Measurements from ENCODE around the gene ABHD12B. TPM values are rescaled to one million over a fixed set of nuclear protein-coding genes. Genes with fewer than 3 reads are reported as not detected.

The ABHD12B gene
- total and polyA plus RNA-seq, 2 experiments from 2014 or later = 9.0 to 52.8 TPM

GRCh38 chr14:50825307-50825706 lies 46.5 kb upstream of the ABHD12B start:
- Histone ChIP-seq H4K20me1 (replicated peaks; ENCODE audit: insufficient read depth) (peaks cover 54% of the 10 kb centered on the region), H3K27ac (ENCODE audit: low read depth) (no peak overlapping the region), H3K27me3 (ENCODE audit: insufficient read depth) (peaks cover 98% of the 10 kb centered on the region), H3K9me2 (ENCODE audit: insufficient read depth) (no peaks in the 10 kb centered on the region), H3K4me1 (ENCODE audit: insufficient read depth) (peaks cover 59% of the 10 kb centered on the region), H3F3A (replicated peaks; ENCODE audit: low read depth) (peaks cover 19% of the 10 kb centered on the region), H3K36me3 (ENCODE audit: insufficient read depth) (no peaks in the 10 kb centered on the region), H2AFZ (no peak overlapping the region), H3K4me2 (no peak overlapping the region), H3K79me2 (replicated peaks; ENCODE audit: insufficient read depth) (peaks cover 45% of the 10 kb centered on the region), H3K4me3 (no peak overlapping the region)
- TF ChIP-seq EZH2 (IDR thresholded peaks at IDR 0.05; ENCODE audit: low read depth, unreplicated experiment) (no peak), JUNB (IDR thresholded peaks at IDR 0.05; ENCODE audit: unreplicated experiment) (no peak), ZNF331 (CRISPR knock-in tag; IDR thresholded peaks at IDR 0.05; ENCODE audit: low read depth) (no peak), CREB1 (CRISPR knock-in tag; IDR thresholded peaks at IDR 0.05; ENCODE audit: low read depth) (no peak), STAT1 (IDR thresholded peaks at IDR 0.05; ENCODE audit: unreplicated experiment) (no peak), NANOG (IDR thresholded peaks at IDR 0.05; ENCODE audit: borderline replicate concordance) (no peak), ETS1 (IDR thresholded peaks at IDR 0.05) (no peak), POLR2AphosphoS5 (IDR thresholded peaks at IDR 0.05; ENCODE audit: low read depth) (no peak), ZNF462 (CRISPR knock-in tag; IDR thresholded peaks at IDR 0.05) (no peak), REST (IDR thresholded peaks at IDR 0.05; ENCODE audit: unreplicated experiment) (no peak), ZNF114 (CRISPR knock-in tag; IDR thresholded peaks at IDR 0.05) (no peak)
- TF ChIP-seq, protein P1, sequence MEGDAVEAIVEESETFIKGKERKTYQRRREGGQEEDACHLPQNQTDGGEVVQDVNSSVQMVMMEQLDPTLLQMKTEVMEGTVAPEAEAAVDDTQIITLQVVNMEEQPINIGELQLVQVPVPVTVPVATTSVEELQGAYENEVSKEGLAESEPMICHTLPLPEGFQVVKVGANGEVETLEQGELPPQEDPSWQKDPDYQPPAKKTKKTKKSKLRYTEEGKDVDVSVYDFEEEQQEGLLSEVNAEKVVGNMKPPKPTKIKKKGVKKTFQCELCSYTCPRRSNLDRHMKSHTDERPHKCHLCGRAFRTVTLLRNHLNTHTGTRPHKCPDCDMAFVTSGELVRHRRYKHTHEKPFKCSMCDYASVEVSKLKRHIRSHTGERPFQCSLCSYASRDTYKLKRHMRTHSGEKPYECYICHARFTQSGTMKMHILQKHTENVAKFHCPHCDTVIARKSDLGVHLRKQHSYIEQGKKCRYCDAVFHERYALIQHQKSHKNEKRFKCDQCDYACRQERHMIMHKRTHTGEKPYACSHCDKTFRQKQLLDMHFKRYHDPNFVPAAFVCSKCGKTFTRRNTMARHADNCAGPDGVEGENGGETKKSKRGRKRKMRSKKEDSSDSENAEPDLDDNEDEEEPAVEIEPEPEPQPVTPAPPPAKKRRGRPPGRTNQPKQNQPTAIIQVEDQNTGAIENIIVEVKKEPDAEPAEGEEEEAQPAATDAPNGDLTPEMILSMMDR (conservative IDR thresholded peaks at IDR 0.05; ENCODE audit: low read depth in 2 of 2) = no peak
- Mint-ChIP-seq H3K27ac (no peak overlapping the region), H3K36me3 (ENCODE audit: low read depth) (peaks cover 3% of the 10 kb centered on the region; the same call in 2 of the 3 replicates), H3K27me3 (ENCODE audit: insufficient read depth, low read depth, poor library complexity) (peaks cover 49% of the 10 kb centered on the region), H3K4me3 (no peak overlapping the region), H3K9me3 (no peaks in the 10 kb centered on the region; the same call in 2 of the 3 replicates), H3K4me1 (peaks cover 66% of the 10 kb centered on the region)
- ATAC-seq (no peak), DNase-seq (ENCODE audit: low spot score) (no peak)

All from GM23338 (cell line).